Measurements from ENCODE around the gene TPSD1.

TPSD1 gene

DNA sequence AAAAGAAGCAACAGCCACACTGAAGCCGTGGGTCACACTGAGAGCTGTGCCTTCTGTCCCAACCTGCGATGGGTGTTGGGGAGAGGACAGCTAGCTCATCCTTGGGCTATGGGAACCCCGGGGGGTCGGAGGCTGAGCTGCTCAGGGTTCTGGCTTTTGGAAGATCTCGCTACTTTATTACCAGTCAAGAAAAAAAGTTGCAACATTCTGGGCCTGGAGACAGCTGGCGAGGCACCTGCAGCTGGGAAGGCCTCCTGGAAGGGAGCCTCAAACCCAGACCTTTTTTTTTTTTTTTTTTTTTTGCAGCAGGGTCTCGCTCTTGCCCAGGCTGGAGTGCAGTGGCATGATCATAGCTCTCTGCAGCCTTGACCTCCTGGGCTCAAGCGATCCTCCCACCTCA, 24.9 kb downstream of the TPSD1 start:
- H3K27ac ChIP-seq: no peak overlapping the region
- TF ChIP-seq, protein P1, sequence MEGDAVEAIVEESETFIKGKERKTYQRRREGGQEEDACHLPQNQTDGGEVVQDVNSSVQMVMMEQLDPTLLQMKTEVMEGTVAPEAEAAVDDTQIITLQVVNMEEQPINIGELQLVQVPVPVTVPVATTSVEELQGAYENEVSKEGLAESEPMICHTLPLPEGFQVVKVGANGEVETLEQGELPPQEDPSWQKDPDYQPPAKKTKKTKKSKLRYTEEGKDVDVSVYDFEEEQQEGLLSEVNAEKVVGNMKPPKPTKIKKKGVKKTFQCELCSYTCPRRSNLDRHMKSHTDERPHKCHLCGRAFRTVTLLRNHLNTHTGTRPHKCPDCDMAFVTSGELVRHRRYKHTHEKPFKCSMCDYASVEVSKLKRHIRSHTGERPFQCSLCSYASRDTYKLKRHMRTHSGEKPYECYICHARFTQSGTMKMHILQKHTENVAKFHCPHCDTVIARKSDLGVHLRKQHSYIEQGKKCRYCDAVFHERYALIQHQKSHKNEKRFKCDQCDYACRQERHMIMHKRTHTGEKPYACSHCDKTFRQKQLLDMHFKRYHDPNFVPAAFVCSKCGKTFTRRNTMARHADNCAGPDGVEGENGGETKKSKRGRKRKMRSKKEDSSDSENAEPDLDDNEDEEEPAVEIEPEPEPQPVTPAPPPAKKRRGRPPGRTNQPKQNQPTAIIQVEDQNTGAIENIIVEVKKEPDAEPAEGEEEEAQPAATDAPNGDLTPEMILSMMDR (IDR thresholded peaks at IDR 0.05): no peak
- TF ChIP-seq ZFX (IDR thresholded peaks at IDR 0.05; ENCODE audit: borderline replicate concordance): no peak

DNA sequence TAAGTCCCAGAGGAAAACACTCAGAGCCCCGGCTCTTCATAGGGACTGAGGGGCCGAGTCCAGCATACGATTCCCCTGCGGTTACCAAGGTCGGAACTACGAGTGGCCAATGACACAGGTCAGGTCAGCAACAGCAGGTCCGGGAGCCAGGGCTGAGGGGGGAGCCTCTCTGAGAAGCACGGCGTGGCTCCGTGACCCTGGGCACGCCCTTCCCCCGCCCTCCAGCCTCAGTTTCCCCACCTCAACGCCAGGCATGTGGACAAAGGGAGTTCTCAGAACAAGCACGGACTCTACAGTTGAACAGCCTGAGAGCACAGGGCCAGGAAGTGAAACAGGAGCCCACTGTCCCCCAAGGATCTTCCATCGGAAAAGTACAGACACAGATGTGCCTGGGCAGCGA, 25.6 kb downstream of the TPSD1 start:
- no peak overlapping the region for H3K27ac ChIP-seq
- TF ChIP-seq ZFX (IDR thresholded peaks at IDR 0.05; ENCODE audit: borderline replicate concordance): no peak
- TF ChIP-seq, protein P1 (IDR thresholded peaks at IDR 0.05): no peak

DNA sequence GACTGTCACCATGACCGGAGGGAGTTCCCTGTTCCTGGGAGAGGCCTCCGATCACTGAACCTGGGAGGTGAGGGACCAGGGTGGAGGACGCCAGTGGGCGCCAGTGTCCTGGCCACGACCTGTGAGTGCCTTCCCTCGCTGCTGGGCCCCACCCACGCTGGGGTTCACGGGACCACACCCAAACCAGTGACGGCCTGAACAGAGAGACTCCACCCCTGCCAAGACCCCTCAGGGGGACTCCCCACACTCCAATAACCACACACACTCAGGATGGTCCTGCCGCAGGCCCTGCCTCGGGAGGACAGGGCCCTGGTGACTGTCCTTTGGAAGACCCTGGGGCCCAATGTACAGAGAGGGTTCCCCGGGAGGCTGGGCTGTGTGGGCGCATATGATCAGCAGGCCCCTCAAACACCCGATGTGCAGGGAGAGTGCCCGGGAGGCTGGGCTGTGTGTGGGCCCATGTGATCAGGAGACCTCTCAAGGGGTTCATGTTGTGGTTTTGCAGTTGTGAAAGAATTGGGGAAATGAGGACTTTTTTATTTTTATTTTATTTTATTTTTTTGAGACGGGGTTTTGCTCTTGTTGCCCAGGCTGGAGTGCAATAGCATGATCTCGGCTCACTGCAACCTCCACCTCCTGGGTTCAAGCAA, 26.6 kb downstream of the TPSD1 start:
- TF ChIP-seq, protein P1 (IDR thresholded peaks at IDR 0.05): no peak
- TF ChIP-seq ZFX (IDR thresholded peaks at IDR 0.05; ENCODE audit: borderline replicate concordance): no peak

DNA sequence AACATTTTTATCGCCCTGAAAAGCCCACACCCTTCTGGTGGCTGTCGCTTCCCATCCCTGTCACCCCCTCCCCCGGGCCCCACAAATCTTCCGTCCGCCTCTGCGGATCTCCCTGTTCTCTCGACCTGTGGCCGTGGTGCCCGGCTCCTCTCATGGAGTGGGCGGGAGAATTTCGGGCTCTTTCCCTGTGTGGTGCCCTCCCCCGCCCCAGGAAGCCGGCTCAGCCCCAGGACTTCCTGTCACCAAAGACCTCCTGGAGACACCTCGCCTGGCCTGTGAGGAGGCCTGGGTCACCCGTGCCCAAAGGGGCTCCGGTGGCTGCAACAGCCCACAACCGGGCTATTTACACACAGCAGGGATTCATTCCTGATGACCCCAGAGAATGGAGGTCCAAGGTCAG, 27.4 kb downstream of the TPSD1 start:
- H3K27ac ChIP-seq: no peak overlapping the region
- TF ChIP-seq, protein P1 (IDR thresholded peaks at IDR 0.05): no peak
- TF ChIP-seq ZFX (IDR thresholded peaks at IDR 0.05; ENCODE audit: borderline replicate concordance): no peak

More for the DNA sequence above, 26.6 kb downstream of the TPSD1 start:
- H3K27ac ChIP-seq: no peak overlapping the region

DNA sequence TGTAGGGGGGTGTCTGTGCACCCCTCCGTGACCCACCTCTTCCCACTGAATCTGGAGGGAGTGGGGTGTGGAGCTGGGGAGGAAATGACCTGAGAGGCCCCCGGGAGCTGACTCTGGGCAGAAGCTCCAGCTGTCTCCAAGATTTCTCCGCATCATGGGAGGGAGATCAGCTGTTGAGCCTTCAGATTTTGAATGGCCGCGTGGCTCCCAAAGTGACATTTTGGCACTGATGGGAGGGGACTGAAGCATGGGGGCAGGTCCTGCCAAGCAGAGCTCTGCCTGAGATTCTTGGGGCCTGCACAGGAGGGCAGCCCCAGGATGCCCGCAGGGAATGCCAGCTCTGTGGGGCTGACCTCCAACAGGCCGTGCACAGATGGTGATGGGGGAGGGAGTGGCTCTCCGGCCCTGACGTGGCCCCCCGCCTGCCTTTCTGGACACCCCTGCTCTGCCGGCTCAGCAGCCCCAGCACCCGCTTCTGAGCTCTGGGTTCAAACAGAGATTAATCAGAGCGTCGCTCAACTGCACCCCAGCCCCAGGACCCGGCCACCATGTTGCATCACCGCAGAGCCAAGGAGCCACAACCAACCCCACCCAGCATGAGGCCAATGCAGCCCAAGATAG, 28.2 kb downstream of the TPSD1 start:
- no peak overlapping the region for H3K27ac ChIP-seq
- TF ChIP-seq, protein P1 (IDR thresholded peaks at IDR 0.05): no peak
- TF ChIP-seq ZFX (IDR thresholded peaks at IDR 0.05; ENCODE audit: borderline replicate concordance): no peak

DNA sequence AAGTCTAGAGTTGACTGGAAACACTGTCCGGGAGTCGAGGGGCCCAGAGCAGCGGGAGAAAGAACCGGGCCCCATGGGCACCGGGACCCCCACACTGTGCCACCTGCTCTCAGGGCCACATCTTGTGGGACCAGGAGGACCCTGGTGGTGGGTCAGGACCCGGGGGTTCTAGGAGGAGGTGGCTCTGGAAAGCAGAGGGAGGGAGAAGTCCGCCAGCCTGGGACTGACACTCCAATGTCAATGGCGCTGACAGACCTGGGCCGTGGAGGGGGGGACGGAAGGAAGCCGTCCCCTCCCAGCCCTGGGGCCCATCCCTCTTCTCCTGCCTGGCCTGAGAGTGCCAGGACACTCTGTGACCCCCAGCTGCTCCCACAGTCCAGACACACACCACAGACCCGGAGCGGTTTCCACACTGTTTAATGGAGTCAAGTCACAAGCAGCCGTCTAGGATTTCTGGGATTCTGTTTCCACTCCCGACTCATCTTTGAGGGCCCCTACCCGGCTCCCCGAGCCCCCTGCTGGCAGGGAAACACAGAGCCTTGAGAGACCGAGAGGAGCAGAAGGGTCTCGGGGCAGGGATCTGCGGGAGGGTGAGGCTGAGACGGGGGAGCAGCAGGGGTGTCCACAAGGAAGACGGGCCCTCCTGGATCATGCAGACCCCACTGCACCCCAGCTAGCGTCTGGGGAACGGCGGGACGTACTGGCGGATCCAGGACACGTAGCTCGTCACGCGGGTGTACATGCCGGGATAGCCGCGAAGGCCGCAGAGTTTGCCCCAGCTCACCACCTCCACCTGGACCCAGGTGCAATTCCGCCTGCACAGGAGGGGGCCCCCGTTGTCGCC, 30.0 kb downstream of the TPSD1 start:
- TF ChIP-seq, protein P1 (IDR thresholded peaks at IDR 0.05): no peak
- TF ChIP-seq ZFX (IDR thresholded peaks at IDR 0.05; ENCODE audit: borderline replicate concordance): no peak
- no peak overlapping the region for H3K27ac ChIP-seq

Data from 22Rv1 (cell line).